IMR-90 (cell line): ENCODE results near the gene SLC35D3. TPM values are rescaled to one million over a fixed set of nuclear protein-coding genes. Genes with fewer than 3 reads are reported as not detected.

Experiments used
- ATAC-seq: fragments of 200-7000 bp; cut with Tn5 transposase; 2 replicates; pipeline ENCODE4 v1.9.1; 2020; ENCODE audit warnings: low read depth, mild to moderate bottlenecking, moderate library complexity
- BruUV-seq: library from RNA; stranded (reverse); fragments of 400-500 nt; replicated peaks from 2 replicates; lab custom pipeline; 2021; lab: Mats Ljungman, UMichigan
- CTCF ChIA-PET: fragments of 300-600 bp; formaldehyde crosslinking; extraction: SDS; loops from one replicate; lab custom pipeline; 2021; ENCODE audit warnings: antibody characterized with exemption; lab: Yijun Ruan, JAX
- POLR2A ChIA-PET: fragments of 300-600 bp; sonication (Branson Sonifier 250); formaldehyde crosslinking; loops from one replicate; lab custom pipeline; 2022; ENCODE audit warnings: antibody characterized with exemption; ENCODE audit not compliant: unreplicated experiment; lab: Charles Lee
- DNase-seq: peaks from one replicate; pipeline ENCODE4 v3.0.0; 2013
- H2AFZ ChIP-seq: replicated peaks from 2 replicates; pipeline ENCODE3; 2013; ENCODE audit warnings: low read length, mild to moderate bottlenecking; ENCODE audit not compliant: poor library complexity
- H2AK5ac ChIP-seq: 2 replicates; pipeline ENCODE4 v1.6.1; 2013; ENCODE audit warnings: low read depth, low read length, inconsistent platforms
- H2AK9ac ChIP-seq: replicated peaks from 2 replicates; pipeline ENCODE3; 2013; ENCODE audit warnings: mild to moderate bottlenecking, low read depth, low read length, moderate library complexity; ENCODE audit not compliant: poor library complexity
- H2BK120ac ChIP-seq: 2 replicates; pipeline ENCODE4 v1.6.1; 2013; ENCODE audit warnings: low read depth, low read length, inconsistent platforms
- H2BK15ac ChIP-seq: 3 replicates; pipeline ENCODE4 v1.6.1; 2013; ENCODE audit warnings: low read depth, low read length, inconsistent platforms
- H2BK20ac ChIP-seq: 2 replicates; pipeline ENCODE4 v1.6.1; 2013; ENCODE audit warnings: low read depth, mild to moderate bottlenecking, inconsistent platforms, low read length, moderate library complexity
- H2BK5ac ChIP-seq: 2 replicates; pipeline ENCODE4 v1.6.1; 2013; ENCODE audit warnings: mild to moderate bottlenecking, low read depth, low read length, inconsistent platforms; ENCODE audit not compliant: poor library complexity, severe bottlenecking
- H3K14ac ChIP-seq: replicated peaks from 2 replicates; pipeline ENCODE4 v1.6.1; 2013; ENCODE audit warnings: low read depth, low read length, inconsistent platforms
- H3K18ac ChIP-seq: 2 replicates; pipeline ENCODE4 v1.6.1; 2013; ENCODE audit warnings: low read depth, low read length, control low read depth
- H3K23ac ChIP-seq: 2 replicates; pipeline ENCODE4 v1.6.1; 2013; ENCODE audit warnings: low read depth, low read length, inconsistent platforms
- H3K27ac ChIP-seq: 2 replicates; pipeline ENCODE4 v1.5.1; 2013; ENCODE audit warnings: mild to moderate bottlenecking, control low read depth, low read length; ENCODE audit not compliant: insufficient read depth
- H3K27me3 ChIP-seq: 2 replicates; pipeline ENCODE4 v1.6.1; 2013; ENCODE audit warnings: low read length; ENCODE audit not compliant: control insufficient read depth, insufficient read depth
- H3K36me3 ChIP-seq: 2 replicates; pipeline ENCODE4 v1.6.1; 2013; ENCODE audit warnings: low read length, mixed read lengths; ENCODE audit not compliant: control insufficient read depth, insufficient read depth
- H3K4ac ChIP-seq: 2 replicates; pipeline ENCODE4 v1.6.1; 2013; ENCODE audit warnings: low read depth, low read length, inconsistent platforms
- H3K4me1 ChIP-seq: 2 replicates; pipeline ENCODE4 v1.6.1; 2013; ENCODE audit warnings: low read length, mixed read lengths; ENCODE audit not compliant: control insufficient read depth, insufficient read depth
- H3K4me2 ChIP-seq: 2 replicates; pipeline ENCODE4 v1.6.1; 2013; ENCODE audit warnings: low read depth, mild to moderate bottlenecking, control low read depth, low read length, moderate library complexity
- H3K4me3 ChIP-seq: 2 replicates; pipeline ENCODE4 v1.5.1; 2013; ENCODE audit warnings: low read depth, mild to moderate bottlenecking, control low read depth, low read length, moderate library complexity; ENCODE audit not compliant: insufficient read depth
- H3K56ac ChIP-seq: 2 replicates; pipeline ENCODE4 v1.6.1; 2013; ENCODE audit warnings: low read length, inconsistent platforms; ENCODE audit not compliant: insufficient read depth; ENCODE audit errors: extremely low read depth
- H3K79me1 ChIP-seq, 2 experiments: 2 replicates each; pipeline ENCODE4 v1.6.1; 2013; ENCODE audit warnings: low read length in 2 of 2, inconsistent platforms in 1 of 2, low read depth in 1 of 2
- H3K9ac ChIP-seq: 2 replicates; pipeline ENCODE4 v1.6.1; 2013; ENCODE audit warnings: low read depth, low read length, control low read depth
- H3K9me1 ChIP-seq: 2 replicates; pipeline ENCODE4 v1.6.1; 2013; ENCODE audit warnings: low read length, inconsistent platforms; ENCODE audit not compliant: insufficient read depth
- H3K9me3 ChIP-seq: 2 replicates; pipeline ENCODE4 v1.6.1; 2013; ENCODE audit warnings: low read length; ENCODE audit not compliant: control insufficient read depth, insufficient read depth
- H4K20me1 ChIP-seq: 2 replicates; pipeline ENCODE4 v1.6.1; 2013; ENCODE audit warnings: low read length, inconsistent platforms; ENCODE audit not compliant: insufficient read depth
- H4K5ac ChIP-seq: 2 replicates; pipeline ENCODE4 v1.6.1; 2013; ENCODE audit warnings: mild to moderate bottlenecking, low read depth, low read length, control low read depth
- H4K8ac ChIP-seq, 2 experiments: 2 replicates each; pipeline ENCODE4 v1.6.1; 2013; ENCODE audit warnings: low read depth in 2 of 2, low read length in 2 of 2, control low read depth in 1 of 2, inconsistent platforms in 1 of 2
- H4K91ac ChIP-seq: 2 replicates; pipeline ENCODE4 v1.6.1; 2013; ENCODE audit warnings: low read depth, low read length, inconsistent platforms; ENCODE audit not compliant: insufficient read depth
- BHLHE40 ChIP-seq: fragments of 150-350 bp; IDR thresholded peaks from 2 replicates; pipeline ENCODE4 v1.6.1; 2016; ENCODE audit warnings: mild to moderate bottlenecking, low read depth, low read length
- CEBPB ChIP-seq: IDR thresholded peaks from 2 replicates; pipeline ENCODE4 v1.6.1; 2012; ENCODE audit warnings: low read depth, low read length, improper control_type of control experiment
- CHD1 ChIP-seq: IDR thresholded peaks from 2 replicates; pipeline ENCODE4 v1.6.1; 2012; ENCODE audit warnings: low read depth, low read length, improper control_type of control experiment
- ELK1 ChIP-seq: fragments of 150-350 bp; IDR thresholded peaks from 2 replicates; pipeline ENCODE4 v1.6.1; 2016; ENCODE audit warnings: low read depth, mild to moderate bottlenecking, low read length, moderate library complexity, borderline replicate concordance
- FOS ChIP-seq: fragments of 150-350 bp; IDR thresholded peaks from 2 replicates; pipeline ENCODE4 v1.6.1; 2016; ENCODE audit warnings: low read depth, low read length
- MAFK ChIP-seq: IDR thresholded peaks from 2 replicates; pipeline ENCODE4 v1.6.1; 2012; ENCODE audit warnings: low read depth, low read length, improper control_type of control experiment
- MAZ ChIP-seq: IDR thresholded peaks from 2 replicates; pipeline ENCODE4 v1.6.1; 2012; ENCODE audit warnings: low read depth, mild to moderate bottlenecking, low read length, improper control_type of control experiment, moderate library complexity, borderline replicate concordance
- MXI1 ChIP-seq: IDR thresholded peaks from 2 replicates; pipeline ENCODE4 v1.6.1; 2012; ENCODE audit warnings: low read depth, mild to moderate bottlenecking, low read length, moderate library complexity, borderline replicate concordance
- NFE2L2 ChIP-seq: fragments of 150-350 bp; IDR thresholded peaks from 2 replicates; pipeline ENCODE4 v1.6.1; 2016; ENCODE audit warnings: low read depth, mild to moderate bottlenecking, low read length
- POLR2A ChIP-seq: IDR thresholded peaks from 2 replicates; pipeline ENCODE4 v1.6.1; 2012; ENCODE audit warnings: mild to moderate bottlenecking, low read depth, low read length
- RAD21 ChIP-seq: IDR thresholded peaks from 2 replicates; pipeline ENCODE4 v1.6.1; 2012; ENCODE audit warnings: low read length, improper control_type of control experiment
- RCOR1 ChIP-seq: IDR thresholded peaks from 2 replicates; pipeline ENCODE4 v1.6.1; 2012; ENCODE audit warnings: mild to moderate bottlenecking, low read length, improper control_type of control experiment; ENCODE audit not compliant: insufficient replicate concordance
- RFX5 ChIP-seq: IDR thresholded peaks from 2 replicates; pipeline ENCODE4 v1.8.0; 2012; ENCODE audit warnings: low read depth, mild to moderate bottlenecking, low read length, moderate library complexity
- SMC3 ChIP-seq: fragments of 150-350 bp; IDR thresholded peaks from 2 replicates; pipeline ENCODE4 v1.6.1; 2016; ENCODE audit warnings: low read depth, mild to moderate bottlenecking, antibody characterized with exemption, low read length, moderate library complexity
- WGBS, 2 experiments: methylation state at CpG; one replicate each; pipeline versions ENCODE4 v1.1.5 to v1.1.7; 2013; ENCODE audit warnings: missing lambda C conversion rate in 2 of 2; ENCODE audit not compliant: insufficient read length in 1 of 2; ENCODE audit errors: extremely low coverage in 2 of 2; 5-methylcytosine and 5-hydroxymethylcytosine counted together
- dilution Hi-C: fragments of 300-500 bp; cut with HindIII; formaldehyde crosslinking; loops from one replicate; pipeline ENCODE4 v1.14.3; 2018; ENCODE audit warnings: low sequenced_read_pairs; ENCODE audit not compliant: unreplicated experiment
- in situ Hi-C: fragments of 300-500 bp; cut with MboI; formaldehyde crosslinking; loops from 3 replicates; pipeline ENCODE4 v1.14.3; 2019; ENCODE audit warnings: low sequenced_read_pairs, inconsistent platforms, mixed read lengths
- intact Hi-C: fragments of 100-400 bp; cut with micrococcal nuclease; formaldehyde crosslinking; loops from 2 replicates; pipeline ENCODE4 v1.10.0; 2022
- polyA plus RNA-seq, 3 experiments: library from polyadenylated mRNA; depleted of rRNA; stranded (reverse); fragments of >200 nt; gene quantifications; 2 replicates each; pipeline ENCODE4 v1.2.3, GENCODE V29; 2012; ENCODE audit warnings: low replicate concordance in 1 of 3
- total RNA-seq: library from RNA; depleted of rRNA; stranded (reverse); fragments of >200 nt; gene quantifications from 2 replicates; pipeline ENCODE4 v1.2.3, GENCODE V29; 2012
- TF ChIP-seq, protein P1 (sequence below): conservative IDR thresholded peaks from 2 replicates; pipeline ENCODE4 v1.5.1; 2012; ENCODE audit warnings: mild to moderate bottlenecking, low read depth, low read length, improper control_type of control experiment
- TF ChIP-seq, protein P2 (sequence below): fragments of 150-350 bp; IDR thresholded peaks from 2 replicates; pipeline ENCODE4 v1.6.1; 2017; ENCODE audit warnings: mild to moderate bottlenecking, antibody characterized with exemption, low read length, low read depth

Gene SLC35D3
- total and polyA plus RNA-seq, 2 of the 4 experiments (the other 2 are of a cell fraction), result not detected

DNA sequence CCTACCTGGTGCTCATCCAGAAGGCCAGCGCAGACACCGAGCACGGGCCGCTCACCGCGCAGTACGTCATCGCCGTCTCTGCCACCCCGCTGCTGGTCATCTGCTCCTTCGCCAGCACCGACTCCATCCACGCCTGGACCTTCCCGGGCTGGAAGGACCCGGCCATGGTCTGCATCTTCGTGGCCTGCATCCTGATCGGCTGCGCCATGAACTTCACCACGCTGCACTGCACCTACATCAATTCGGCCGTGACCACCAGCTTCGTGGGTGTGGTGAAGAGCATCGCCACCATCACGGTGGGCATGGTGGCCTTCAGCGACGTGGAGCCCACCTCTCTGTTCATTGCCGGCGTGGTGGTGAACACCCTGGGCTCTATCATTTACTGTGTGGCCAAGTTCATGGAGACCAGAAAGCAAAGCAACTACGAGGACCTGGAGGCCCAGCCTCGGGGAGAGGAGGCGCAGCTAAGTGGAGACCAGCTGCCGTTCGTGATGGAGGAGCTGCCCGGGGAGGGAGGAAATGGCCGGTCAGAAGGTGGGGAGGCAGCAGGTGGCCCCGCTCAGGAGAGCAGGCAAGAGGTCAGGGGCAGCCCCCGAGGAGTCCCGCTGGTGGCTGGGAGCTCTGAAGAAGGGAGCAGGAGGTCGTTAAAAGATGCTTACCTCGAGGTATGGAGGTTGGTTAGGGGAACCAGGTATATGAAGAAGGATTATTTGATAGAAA lies 2.0 kb downstream of the SLC35D3 start:
- CTCF ChIA-PET, result interaction anchor here (1.3 kb wide), 1 partner anchor 16 kb away, joined by 3 read pairs; no protein-coding TSS in a partner anchor
- no peaks in the 10 kb centered on the region for H3K9me3 ChIP-seq
- no peak for TF ChIP-seq BHLHE40
- no peak for TF ChIP-seq RCOR1
- TF ChIP-seq, protein P1, sequence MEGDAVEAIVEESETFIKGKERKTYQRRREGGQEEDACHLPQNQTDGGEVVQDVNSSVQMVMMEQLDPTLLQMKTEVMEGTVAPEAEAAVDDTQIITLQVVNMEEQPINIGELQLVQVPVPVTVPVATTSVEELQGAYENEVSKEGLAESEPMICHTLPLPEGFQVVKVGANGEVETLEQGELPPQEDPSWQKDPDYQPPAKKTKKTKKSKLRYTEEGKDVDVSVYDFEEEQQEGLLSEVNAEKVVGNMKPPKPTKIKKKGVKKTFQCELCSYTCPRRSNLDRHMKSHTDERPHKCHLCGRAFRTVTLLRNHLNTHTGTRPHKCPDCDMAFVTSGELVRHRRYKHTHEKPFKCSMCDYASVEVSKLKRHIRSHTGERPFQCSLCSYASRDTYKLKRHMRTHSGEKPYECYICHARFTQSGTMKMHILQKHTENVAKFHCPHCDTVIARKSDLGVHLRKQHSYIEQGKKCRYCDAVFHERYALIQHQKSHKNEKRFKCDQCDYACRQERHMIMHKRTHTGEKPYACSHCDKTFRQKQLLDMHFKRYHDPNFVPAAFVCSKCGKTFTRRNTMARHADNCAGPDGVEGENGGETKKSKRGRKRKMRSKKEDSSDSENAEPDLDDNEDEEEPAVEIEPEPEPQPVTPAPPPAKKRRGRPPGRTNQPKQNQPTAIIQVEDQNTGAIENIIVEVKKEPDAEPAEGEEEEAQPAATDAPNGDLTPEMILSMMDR, result no peak
- no peak for TF ChIP-seq MAZ
- no peak for TF ChIP-seq CHD1
- no peak for TF ChIP-seq MXI1
- no peak for TF ChIP-seq MAFK
- TF ChIP-seq SMC3, result no peak
- no peak for TF ChIP-seq NFE2L2
- no peak for TF ChIP-seq FOS
- no peak for TF ChIP-seq POLR2A
- TF ChIP-seq, protein P2, sequence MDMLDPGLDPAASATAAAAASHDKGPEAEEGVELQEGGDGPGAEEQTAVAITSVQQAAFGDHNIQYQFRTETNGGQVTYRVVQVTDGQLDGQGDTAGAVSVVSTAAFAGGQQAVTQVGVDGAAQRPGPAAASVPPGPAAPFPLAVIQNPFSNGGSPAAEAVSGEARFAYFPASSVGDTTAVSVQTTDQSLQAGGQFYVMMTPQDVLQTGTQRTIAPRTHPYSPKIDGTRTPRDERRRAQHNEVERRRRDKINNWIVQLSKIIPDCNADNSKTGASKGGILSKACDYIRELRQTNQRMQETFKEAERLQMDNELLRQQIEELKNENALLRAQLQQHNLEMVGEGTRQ, result no peak
- no peak for TF ChIP-seq RFX5
- no peak for TF ChIP-seq CEBPB
- no peak for TF ChIP-seq ELK1
- no peak for TF ChIP-seq RAD21
- no peak overlapping the region for H4K5ac ChIP-seq
- H4K8ac ChIP-seq, result no peak overlapping the region
- intact Hi-C loops, result no loop called here
- H2AK5ac ChIP-seq, result no peak overlapping the region
- no peak overlapping the region for H3K27ac ChIP-seq
- no peak overlapping the region for H4K91ac ChIP-seq
- no peak overlapping the region for H3K18ac ChIP-seq
- H2AK9ac ChIP-seq, result no peak overlapping the region
- no peaks in the 10 kb centered on the region for H4K20me1 ChIP-seq
- H3K9me1 ChIP-seq, result no peaks in the 10 kb centered on the region
- H3K4me1 ChIP-seq, result no peaks in the 10 kb centered on the region; the same call in 1 of the 2 replicates
- no peak overlapping the region for H2AFZ ChIP-seq
- no peaks in the 10 kb centered on the region for H3K79me1 ChIP-seq
- no peak overlapping the region for H3K9ac ChIP-seq
- POLR2A ChIA-PET, result no interaction called here
- WGBS, 2 experiments, result 66% methylated on average over 26 of the region's 40 CpGs; no CpG with 5 or more reads in 1 of the 2 experiments
- H3K27me3 ChIP-seq, result peaks cover 48% of the 10 kb centered on the region
- no peak for ATAC-seq
- H3K23ac ChIP-seq, result no peak overlapping the region
- no peak overlapping the region for H3K4me2 ChIP-seq
- DNase-seq, result no peak
- H2BK15ac ChIP-seq, result no peak overlapping the region
- H3K4me3 ChIP-seq, result no peak overlapping the region
- no TSS peak for BruUV-seq
- H2BK120ac ChIP-seq, result no peak overlapping the region
- H2BK5ac ChIP-seq, result no peak overlapping the region
- H3K36me3 ChIP-seq, result no peaks in the 10 kb centered on the region
- dilution Hi-C loops, result no loop called here
- H3K14ac ChIP-seq, result no peak overlapping the region
- H2BK20ac ChIP-seq, result no peak overlapping the region
- in situ Hi-C loops, result no loop called here
- no peak overlapping the region for H3K4ac ChIP-seq
- no peak overlapping the region for H3K56ac ChIP-seq
